Smooth muscle cell (in vitro differentiated cells): Measurements from ENCODE around the gene LYPLA2. TPM values are rescaled to one million over a fixed set of nuclear protein-coding genes. Genes with fewer than 3 reads are reported as not detected.

Experiments used
- DNase-seq: peaks from one replicate; lab custom pipeline; 2025; ENCODE audit not compliant: unreplicated experiment; lab: John Stamatoyannopoulos, UW
- H2AFZ ChIP-seq: fragments of 200-600 bp; sonication (generic); 2 replicates; pipeline ENCODE4 v1.6.0; 2016; ENCODE audit warnings: antibody characterized with exemption, low read depth, mild to moderate bottlenecking
- H3F3A ChIP-seq: fragments of 200-600 bp; sonication (generic); 2 replicates; pipeline ENCODE4 v1.6.0; 2017; ENCODE audit warnings: antibody characterized with exemption, low read depth
- H3K27ac ChIP-seq: fragments of 200-600 bp; sonication (generic); 2 replicates; pipeline ENCODE4 v1.5.1; 2016; ENCODE audit warnings: low read depth, mild to moderate bottlenecking
- H3K27me3 ChIP-seq: fragments of 200-600 bp; sonication (generic); 2 replicates; pipeline ENCODE4 v1.6.1; 2016; ENCODE audit warnings: low read depth, mild to moderate bottlenecking
- H3K36me3 ChIP-seq: fragments of 200-600 bp; sonication (generic); 2 replicates; pipeline ENCODE4 v1.5.1; 2016; ENCODE audit warnings: low read depth
- H3K4me1 ChIP-seq: fragments of 200-600 bp; sonication (generic); 2 replicates; pipeline ENCODE4 v1.5.1; 2016; ENCODE audit warnings: low read depth
- H3K4me2 ChIP-seq: fragments of 200-600 bp; sonication (generic); 2 replicates; pipeline ENCODE4 v1.6.0; 2016; ENCODE audit warnings: mild to moderate bottlenecking
- H3K4me3 ChIP-seq: fragments of 200-600 bp; sonication (generic); 2 replicates; pipeline ENCODE4 v1.5.1; 2016; ENCODE audit warnings: mild to moderate bottlenecking
- H3K79me2 ChIP-seq: fragments of 200-600 bp; sonication (generic); 2 replicates; pipeline ENCODE4 v1.6.0; 2016; ENCODE audit warnings: low read depth, mild to moderate bottlenecking
- H3K9ac ChIP-seq: fragments of 200-600 bp; sonication (generic); 2 replicates; pipeline ENCODE4 v1.6.0; 2016; ENCODE audit warnings: low read depth
- H3K9me3 ChIP-seq: fragments of 200-600 bp; sonication (generic); replicated peaks from 2 replicates; pipeline ENCODE4 v1.5.1; 2016; ENCODE audit warnings: low read depth
- H4K20me1 ChIP-seq: fragments of 200-600 bp; sonication (generic); 2 replicates; pipeline ENCODE4 v1.6.0; 2016; ENCODE audit warnings: low read depth
- WGBS: methylation state at CpG from one replicate; pipeline ENCODE4 v1.1.7; 2016; ENCODE audit warnings: low lambda C conversion rate; 5-methylcytosine and 5-hydroxymethylcytosine counted together
- polyA plus RNA-seq: library from polyadenylated mRNA; unstranded; fragments of >200 nt; fragmentation: Nextera tagmentation; extraction: Ambion mirVana; gene quantifications from 2 replicates; pipeline ENCODE4 v1.2.1, GENCODE V29; 2016
- total RNA-seq: library from RNA; depleted of rRNA; stranded (reverse); fragments of >200 nt; gene quantifications from 2 replicates; pipeline ENCODE4 v1.2.3, GENCODE V29; 2014
- TF ChIP-seq, protein P1 (sequence below): fragments of 200-600 bp; sonication (generic); IDR thresholded peaks from 2 replicates; pipeline ENCODE4 v1.5.1; 2017; ENCODE audit warnings: borderline replicate concordance, mild to moderate bottlenecking, antibody characterized with exemption; ENCODE audit not compliant: insufficient read depth, poor library complexity, severe bottlenecking

The LYPLA2 gene
- total and polyA plus RNA-seq, 2 experiments from 2014 or later: 74.9 to 94.3 TPM

DNA sequence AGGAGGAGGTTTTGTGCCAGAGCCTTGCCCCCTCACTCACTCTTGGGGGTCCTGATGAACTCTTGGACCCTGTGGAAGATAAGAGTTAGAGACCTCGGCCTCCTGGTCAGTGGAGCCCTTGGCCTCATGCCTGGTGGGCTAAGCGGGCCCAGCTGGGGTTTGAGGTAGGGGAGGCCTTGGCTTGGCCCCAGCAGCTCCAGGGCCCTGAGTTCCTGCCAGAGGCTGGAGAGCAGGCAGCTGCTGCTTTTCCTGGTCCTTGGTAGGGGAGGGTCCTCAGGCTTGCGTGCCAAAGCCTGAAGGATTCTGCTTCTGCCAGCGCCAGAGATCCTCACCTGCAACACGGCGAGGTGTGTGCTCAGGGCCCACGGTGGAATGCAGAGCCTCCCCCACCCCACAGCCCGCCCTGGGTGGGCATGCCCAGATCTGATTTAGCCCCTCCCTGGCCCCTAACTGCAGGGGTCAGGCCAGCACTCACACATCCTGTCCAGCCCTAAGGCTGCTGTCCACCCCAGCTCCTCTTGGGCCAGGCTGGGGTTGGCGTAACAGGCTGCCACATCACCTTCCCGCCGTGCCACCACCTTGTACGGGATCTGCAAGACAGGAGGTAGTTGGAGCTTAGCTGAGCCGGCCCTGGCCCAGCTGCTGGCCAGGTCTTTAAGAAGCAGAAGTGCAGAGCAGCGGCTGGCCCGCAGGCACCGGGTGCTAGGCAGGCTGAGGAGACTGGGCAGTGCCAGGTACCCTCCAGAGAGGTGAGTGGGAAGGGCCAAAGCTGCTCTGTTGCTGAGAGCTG, 4.9 kb downstream of the LYPLA2 start:
- DNase-seq: no peak
- H2AFZ ChIP-seq: no peak overlapping the region
- peaks cover 11% of the 10 kb centered on the region for H3K4me1 ChIP-seq
- H3K27ac ChIP-seq: no peak overlapping the region
- peaks cover 19% of the 10 kb centered on the region for H3K79me2 ChIP-seq
- peaks cover 11% of the 10 kb centered on the region for H4K20me1 ChIP-seq
- peaks cover 5% of the 10 kb centered on the region for H3F3A ChIP-seq
- TF ChIP-seq, protein P1, sequence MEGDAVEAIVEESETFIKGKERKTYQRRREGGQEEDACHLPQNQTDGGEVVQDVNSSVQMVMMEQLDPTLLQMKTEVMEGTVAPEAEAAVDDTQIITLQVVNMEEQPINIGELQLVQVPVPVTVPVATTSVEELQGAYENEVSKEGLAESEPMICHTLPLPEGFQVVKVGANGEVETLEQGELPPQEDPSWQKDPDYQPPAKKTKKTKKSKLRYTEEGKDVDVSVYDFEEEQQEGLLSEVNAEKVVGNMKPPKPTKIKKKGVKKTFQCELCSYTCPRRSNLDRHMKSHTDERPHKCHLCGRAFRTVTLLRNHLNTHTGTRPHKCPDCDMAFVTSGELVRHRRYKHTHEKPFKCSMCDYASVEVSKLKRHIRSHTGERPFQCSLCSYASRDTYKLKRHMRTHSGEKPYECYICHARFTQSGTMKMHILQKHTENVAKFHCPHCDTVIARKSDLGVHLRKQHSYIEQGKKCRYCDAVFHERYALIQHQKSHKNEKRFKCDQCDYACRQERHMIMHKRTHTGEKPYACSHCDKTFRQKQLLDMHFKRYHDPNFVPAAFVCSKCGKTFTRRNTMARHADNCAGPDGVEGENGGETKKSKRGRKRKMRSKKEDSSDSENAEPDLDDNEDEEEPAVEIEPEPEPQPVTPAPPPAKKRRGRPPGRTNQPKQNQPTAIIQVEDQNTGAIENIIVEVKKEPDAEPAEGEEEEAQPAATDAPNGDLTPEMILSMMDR: no peak
- no peaks in the 10 kb centered on the region for H3K36me3 ChIP-seq
- no peaks in the 10 kb centered on the region for H3K27me3 ChIP-seq
- no peak overlapping the region for H3K9ac ChIP-seq
- WGBS: 96% methylated on average over 15 of the region's 16 CpGs
- no peaks in the 10 kb centered on the region for H3K9me3 ChIP-seq
- H3K4me2 ChIP-seq: no peak overlapping the region
- no peak overlapping the region for H3K4me3 ChIP-seq

DNA sequence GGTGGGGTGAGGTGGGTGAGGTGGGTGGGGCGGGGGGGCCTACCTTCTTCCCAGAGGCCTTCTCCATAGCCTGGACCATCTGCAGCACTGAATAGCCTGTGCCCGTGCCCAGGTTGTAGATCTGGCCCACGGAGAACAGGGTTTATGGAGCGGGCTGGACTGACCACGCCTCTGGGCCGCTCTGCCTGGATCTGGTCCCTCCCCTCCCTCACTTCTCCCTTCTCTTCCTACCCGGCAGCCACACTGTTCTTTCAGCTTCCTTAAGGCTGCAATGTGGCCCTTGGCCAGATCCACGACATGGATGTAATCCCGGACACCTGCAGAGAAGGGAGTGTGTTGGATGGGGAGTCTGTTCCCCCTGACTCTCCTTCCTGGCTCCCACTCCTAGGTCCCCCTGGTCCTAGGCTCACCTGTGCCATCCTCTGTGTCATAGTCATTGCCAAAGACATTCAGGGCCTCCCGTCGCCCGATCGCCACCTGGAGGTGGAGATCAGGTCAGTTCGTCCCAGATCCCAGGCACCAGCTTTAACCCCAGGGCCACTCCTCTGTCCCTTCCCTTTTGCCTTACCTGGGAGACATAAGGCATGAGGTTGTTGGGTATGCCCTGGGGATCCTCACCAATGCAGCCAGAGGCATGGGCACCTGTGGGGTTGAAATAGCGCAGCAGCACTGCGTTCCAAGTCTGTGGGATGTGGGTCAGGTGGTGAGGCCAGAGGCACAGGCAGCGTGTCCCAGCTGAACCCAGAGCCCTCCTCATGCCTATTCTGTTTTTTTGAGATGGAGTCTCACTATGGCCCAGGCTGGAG, 5.7 kb downstream of the LYPLA2 start:
- no peak for DNase-seq
- WGBS: 85% methylated on average over 17 of the region's 17 CpGs

DNA sequence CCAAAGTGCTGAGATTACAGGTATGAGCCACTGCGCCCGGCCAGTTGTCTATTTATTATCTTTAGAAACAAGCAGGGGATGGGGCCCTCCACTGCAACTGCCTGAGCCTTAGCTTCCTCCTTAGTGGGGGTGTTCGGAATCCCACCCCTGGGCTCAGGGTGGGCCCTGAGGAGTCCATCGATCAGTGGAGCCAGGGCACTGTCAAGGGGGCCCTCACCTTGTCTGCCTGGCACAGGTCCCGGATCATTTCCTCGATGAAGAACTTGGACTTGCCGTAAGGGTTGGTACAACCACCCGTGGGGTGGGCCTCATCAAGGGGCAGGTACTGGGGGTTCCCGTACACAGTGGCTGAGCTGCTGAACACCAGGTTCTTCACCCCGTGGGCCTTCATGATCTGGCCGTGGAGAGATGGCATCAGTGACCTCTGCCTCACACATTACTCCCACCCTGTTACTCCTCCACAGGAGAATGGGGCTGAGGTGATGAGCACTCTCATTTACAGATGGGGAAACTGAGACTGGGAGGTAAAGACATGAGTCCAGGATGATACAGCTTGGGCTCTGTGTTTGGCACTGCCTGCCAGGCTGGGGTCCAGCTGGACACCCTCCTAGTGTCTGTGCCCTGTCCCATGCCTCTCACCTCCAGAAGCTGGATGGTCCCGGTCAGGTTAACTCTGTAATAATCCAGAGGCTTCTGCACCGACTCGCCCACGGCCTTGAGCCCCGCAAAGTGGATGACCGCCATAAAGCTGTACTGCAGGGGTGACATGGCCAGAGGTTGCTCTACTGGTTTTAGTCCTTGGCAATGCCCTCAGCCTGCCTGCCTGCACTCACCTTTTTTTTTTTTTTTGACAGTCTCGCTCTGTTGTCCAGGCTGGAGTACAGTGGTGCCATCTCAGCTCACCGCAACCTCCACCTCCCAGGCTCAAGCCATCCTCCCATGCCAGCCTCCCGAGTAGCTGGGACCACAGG, 6.8 kb downstream of the LYPLA2 start:
- TF ChIP-seq, protein P1: no peak
- peaks cover 5% of the 10 kb centered on the region for H3K4me1 ChIP-seq
- H3K4me3 ChIP-seq: no peak overlapping the region
- H3K27me3 ChIP-seq: no peaks in the 10 kb centered on the region
- WGBS: 96% methylated on average over 20 of the region's 20 CpGs
- H2AFZ ChIP-seq: no peak overlapping the region
- peaks cover 3% of the 10 kb centered on the region for H4K20me1 ChIP-seq
- H3K36me3 ChIP-seq: no peaks in the 10 kb centered on the region
- no peak overlapping the region for H3K27ac ChIP-seq
- H3K79me2 ChIP-seq: peaks cover 2% of the 10 kb centered on the region
- H3K9ac ChIP-seq: no peak overlapping the region
- no peak overlapping the region for H3K4me2 ChIP-seq
- H3F3A ChIP-seq: peaks cover 16% of the 10 kb centered on the region
- no peaks in the 10 kb centered on the region for H3K9me3 ChIP-seq
- DNase-seq: no peak

More for the DNA sequence above, 5.7 kb downstream of the LYPLA2 start:
- Histone ChIP-seq H3K4me1 (peaks cover 11% of the 10 kb centered on the region), H3F3A (peaks cover 7% of the 10 kb centered on the region), H2AFZ (no peak overlapping the region), H3K9me3 (no peaks in the 10 kb centered on the region), H3K4me3 (no peak overlapping the region), H3K27ac (no peak overlapping the region), H3K79me2 (peaks cover 13% of the 10 kb centered on the region), H3K4me2 (no peak overlapping the region), H3K9ac (no peak overlapping the region), H3K27me3 (no peaks in the 10 kb centered on the region), H4K20me1 (peaks cover 11% of the 10 kb centered on the region), H3K36me3 (no peaks in the 10 kb centered on the region)
- TF ChIP-seq, protein P1: no peak
